Peyer's patch (tissue), 4 donors: ENCODE data around the gene FREM1. TPM values are rescaled to one million over a fixed set of nuclear protein-coding genes. Genes with fewer than 3 reads are reported as not detected.
A peak's percentile ranks its signal among the peaks of the same experiment; 100 is the strongest.

Experiments
- DNase-seq, 3 donors: peaks; one replicate each; pipeline ENCODE4 v3.0.0-alpha.2; 2017 to 2019
- H3K27ac ChIP-seq, 4 donors: fragments of 200-600 bp; sonication (generic); one replicate each; pipeline ENCODE4 v1.5.1; 2016 to 2019
- H3K27me3 ChIP-seq, 2 donors: fragments of 200-600 bp; sonication (generic); one replicate each; pipeline ENCODE4 v1.5.1; 2019
- H3K36me3 ChIP-seq, 3 donors: fragments of 200-600 bp; sonication (generic); one replicate each; pipeline ENCODE4 v1.5.1; 2016 to 2019
- H3K4me1 ChIP-seq, 4 donors: fragments of 200-600 bp; sonication (generic); one replicate each; pipeline ENCODE4 v1.5.1; 2016 to 2019
- H3K4me3 ChIP-seq, 4 donors: fragments of 200-600 bp; sonication (generic); 1 replicate in 3 of 4; 2 replicates in 1 of 4; pipeline ENCODE4 v1.5.1; 2016 to 2019; ENCODE audit warnings: mild to moderate bottlenecking in 1 of 4
- H3K9me3 ChIP-seq, 4 donors: fragments of 200-600 bp; sonication (generic); one replicate each; pipeline ENCODE4 v1.5.1; 2016 to 2019; ENCODE audit warnings: mild to moderate bottlenecking in 1 of 4
- POLR2A ChIP-seq, 2 donors: fragments of 450-650 bp; IDR thresholded peaks; one replicate each; pipeline ENCODE4 v1.5.1; 2017; ENCODE audit warnings: antibody characterized with exemption in 2 of 2, mild to moderate bottlenecking in 2 of 2, moderate library complexity in 2 of 2
- total RNA-seq, 4 donors: library from RNA; depleted of rRNA; stranded (reverse); fragments of >200 nt; gene quantifications; one replicate each; pipeline ENCODE4 v1.1.0, GENCODE V29; 2016
- TF ChIP-seq, protein P1 (sequence below), 6 experiments: fragments of 450-650 bp in 4 of 6; fragments of 200-600 bp in 2 of 6; sonication (generic) in 1 of 6; IDR thresholded peaks; one replicate each; pipeline ENCODE4 v1.5.1; 2017 to 2019; ENCODE audit warnings: antibody characterized with exemption in 6 of 6, mild to moderate bottlenecking in 3 of 6, moderate library complexity in 1 of 6

Gene FREM1, protein sequence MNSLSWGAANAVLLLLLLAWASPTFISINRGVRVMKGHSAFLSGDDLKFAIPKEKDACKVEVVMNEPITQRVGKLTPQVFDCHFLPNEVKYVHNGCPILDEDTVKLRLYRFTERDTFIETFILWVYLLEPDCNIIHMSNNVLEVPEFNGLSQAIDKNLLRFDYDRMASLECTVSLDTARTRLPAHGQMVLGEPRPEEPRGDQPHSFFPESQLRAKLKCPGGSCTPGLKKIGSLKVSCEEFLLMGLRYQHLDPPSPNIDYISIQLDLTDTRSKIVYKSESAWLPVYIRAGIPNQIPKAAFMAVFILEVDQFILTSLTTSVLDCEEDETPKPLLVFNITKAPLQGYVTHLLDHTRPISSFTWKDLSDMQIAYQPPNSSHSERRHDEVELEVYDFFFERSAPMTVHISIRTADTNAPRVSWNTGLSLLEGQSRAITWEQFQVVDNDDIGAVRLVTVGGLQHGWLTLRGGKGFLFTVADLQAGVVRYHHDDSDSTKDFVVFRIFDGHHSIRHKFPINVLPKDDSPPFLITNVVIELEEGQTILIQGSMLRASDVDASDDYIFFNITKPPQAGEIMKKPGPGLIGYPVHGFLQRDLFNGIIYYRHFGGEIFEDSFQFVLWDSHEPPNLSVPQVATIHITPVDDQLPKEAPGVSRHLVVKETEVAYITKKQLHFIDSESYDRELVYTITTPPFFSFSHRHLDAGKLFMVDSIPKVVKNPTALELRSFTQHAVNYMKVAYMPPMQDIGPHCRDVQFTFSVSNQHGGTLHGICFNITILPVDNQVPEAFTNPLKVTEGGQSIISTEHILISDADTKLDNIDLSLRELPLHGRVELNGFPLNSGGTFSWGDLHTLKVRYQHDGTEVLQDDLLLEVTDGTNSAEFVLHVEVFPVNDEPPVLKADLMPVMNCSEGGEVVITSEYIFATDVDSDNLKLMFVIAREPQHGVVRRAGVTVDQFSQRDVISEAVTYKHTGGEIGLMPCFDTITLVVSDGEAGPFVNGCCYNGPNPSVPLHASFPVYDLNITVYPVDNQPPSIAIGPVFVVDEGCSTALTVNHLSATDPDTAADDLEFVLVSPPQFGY (N-terminal part only)
- total RNA-seq = 100 to 1,000 TPM in 1 of 4 donors, 10 to 100 TPM in 3; 31.4 to 108 (median 54.0) TPM

DNA sequence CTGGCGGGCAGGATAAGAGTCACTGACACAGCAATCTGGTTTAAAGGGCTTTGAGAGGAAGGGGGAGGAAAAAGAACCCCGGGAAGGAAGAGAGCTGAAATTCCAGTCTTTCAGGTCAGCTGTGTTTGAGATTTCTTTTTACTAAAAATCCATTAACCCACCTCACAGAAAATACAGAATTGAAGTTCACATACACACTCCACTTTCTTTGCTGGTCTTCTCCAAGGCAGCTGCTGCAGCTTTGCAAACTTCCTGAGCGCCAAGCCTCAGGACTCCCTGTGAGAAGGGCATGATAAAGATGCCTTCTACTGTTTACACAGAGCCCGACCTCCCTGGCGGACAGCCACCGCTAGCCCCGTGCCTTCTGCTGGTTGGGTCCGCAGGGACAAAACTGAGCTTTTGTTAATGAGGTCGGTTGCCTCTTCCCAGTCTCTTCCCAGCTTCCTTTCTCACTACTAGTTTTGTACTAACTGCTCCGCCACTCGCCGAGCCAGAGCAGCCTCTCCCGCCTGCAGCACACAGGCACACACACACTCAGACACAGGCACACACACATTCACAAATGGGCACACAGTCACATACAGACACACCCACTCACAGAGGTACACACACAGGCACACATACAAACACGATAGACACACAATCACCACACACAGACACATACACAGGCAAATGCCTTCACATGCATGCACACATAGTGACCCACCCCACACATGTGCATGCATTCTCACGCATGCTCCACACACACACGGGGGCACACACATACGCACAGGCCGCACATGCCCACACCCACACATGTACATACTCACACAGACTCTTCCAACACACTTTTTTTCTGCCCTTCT, at the start of gene FREM1:
TSS of gene FREM1 (minus strand) at position 468 of the 845 bp plus-strand sequence. CDS start 41,451 bp downstream, outside the sequence.
- TF ChIP-seq, protein P1, sequence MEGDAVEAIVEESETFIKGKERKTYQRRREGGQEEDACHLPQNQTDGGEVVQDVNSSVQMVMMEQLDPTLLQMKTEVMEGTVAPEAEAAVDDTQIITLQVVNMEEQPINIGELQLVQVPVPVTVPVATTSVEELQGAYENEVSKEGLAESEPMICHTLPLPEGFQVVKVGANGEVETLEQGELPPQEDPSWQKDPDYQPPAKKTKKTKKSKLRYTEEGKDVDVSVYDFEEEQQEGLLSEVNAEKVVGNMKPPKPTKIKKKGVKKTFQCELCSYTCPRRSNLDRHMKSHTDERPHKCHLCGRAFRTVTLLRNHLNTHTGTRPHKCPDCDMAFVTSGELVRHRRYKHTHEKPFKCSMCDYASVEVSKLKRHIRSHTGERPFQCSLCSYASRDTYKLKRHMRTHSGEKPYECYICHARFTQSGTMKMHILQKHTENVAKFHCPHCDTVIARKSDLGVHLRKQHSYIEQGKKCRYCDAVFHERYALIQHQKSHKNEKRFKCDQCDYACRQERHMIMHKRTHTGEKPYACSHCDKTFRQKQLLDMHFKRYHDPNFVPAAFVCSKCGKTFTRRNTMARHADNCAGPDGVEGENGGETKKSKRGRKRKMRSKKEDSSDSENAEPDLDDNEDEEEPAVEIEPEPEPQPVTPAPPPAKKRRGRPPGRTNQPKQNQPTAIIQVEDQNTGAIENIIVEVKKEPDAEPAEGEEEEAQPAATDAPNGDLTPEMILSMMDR (IDR thresholded peaks at IDR 0.05) = no peak
- no peak for TF ChIP-seq POLR2A (IDR thresholded peaks at IDR 0.05)
- Histone ChIP-seq H3K4me3 (peak within 1 kb of the TSS in 3 of 4 donors; percentile 12 to 48 (median 47)), H3K27me3 (no peaks in the 10 kb centered on the region), H3K9me3 (no peaks in the 10 kb centered on the region), H3K4me1 (peaks cover 0 to 6% (median 0%) of the 10 kb centered on the region in 4 donors), H3K36me3 (no peaks in the 10 kb centered on the region), H3K27ac (peak within 1 kb of the TSS in 3 of 4 donors; percentile 33 to 56 (median 55))
- DNase-seq = peak in 2 of 3 donors; percentile 51 to 60

DNA sequence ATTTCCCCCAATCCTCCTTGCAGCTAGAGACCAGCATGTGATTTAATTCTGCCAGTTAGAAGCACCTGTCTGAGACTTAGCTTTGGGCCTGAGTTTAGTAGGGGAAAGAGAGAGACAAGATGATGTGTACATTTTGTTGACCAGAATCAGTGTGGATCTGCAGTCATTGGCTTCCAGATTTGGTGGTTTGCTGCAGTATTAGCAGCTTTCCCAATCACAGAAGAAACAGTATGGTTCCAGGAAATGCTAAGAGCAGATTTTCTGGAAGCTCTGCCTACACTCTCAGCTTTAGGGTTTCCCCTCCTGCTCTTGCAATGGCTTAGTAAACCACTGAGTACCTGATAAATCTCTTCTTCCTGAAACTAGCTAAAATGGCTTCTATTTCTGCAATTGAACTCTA, 48.8 kb upstream of the FREM1 start:
- H3K27me3 ChIP-seq = no peaks in the 10 kb centered on the region
- no peaks in the 10 kb centered on the region for H3K36me3 ChIP-seq
- no peak for TF ChIP-seq POLR2A (IDR thresholded peaks at IDR 0.05)
- TF ChIP-seq, protein P1 (IDR thresholded peaks at IDR 0.05) = no peak
- no peak overlapping the region for H3K27ac ChIP-seq
- H3K4me3 ChIP-seq = no peak overlapping the region
- H3K4me1 ChIP-seq = peaks cover 0 to 5% (median 0%) of the 10 kb centered on the region in 4 donors
- DNase-seq = no peak
- H3K9me3 ChIP-seq = no peaks in the 10 kb centered on the region

DNA sequence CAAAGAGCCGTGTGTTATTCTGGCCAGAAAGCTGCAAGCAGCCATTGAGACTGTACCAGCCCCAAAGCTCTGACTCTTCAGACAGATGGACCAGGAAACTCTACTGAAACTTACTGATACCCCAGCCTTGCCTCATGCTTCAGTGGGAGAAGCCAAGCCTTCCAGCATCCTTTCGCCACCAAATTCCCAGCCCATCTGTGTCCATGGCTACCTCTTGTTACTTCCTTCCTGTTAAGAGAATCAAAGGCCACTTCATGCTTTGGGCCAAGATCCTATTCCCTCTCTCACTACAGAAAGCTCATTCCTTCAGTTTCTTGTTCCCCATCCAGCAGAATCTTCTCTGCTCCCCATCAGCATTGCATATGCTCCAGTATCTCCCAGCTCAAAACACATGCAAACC, 46.9 kb upstream of the FREM1 start:
- no peak overlapping the region for H3K4me3 ChIP-seq
- TF ChIP-seq POLR2A (IDR thresholded peaks at IDR 0.05) = no peak
- TF ChIP-seq, protein P1 (IDR thresholded peaks at IDR 0.05) = no peak
- no peaks in the 10 kb centered on the region for H3K36me3 ChIP-seq
- peaks cover 0 to 1% (median 0%) of the 10 kb centered on the region in 4 donors for H3K4me1 ChIP-seq
- H3K27me3 ChIP-seq = no peaks in the 10 kb centered on the region
- DNase-seq = no peak
- H3K9me3 ChIP-seq = no peaks in the 10 kb centered on the region
- H3K27ac ChIP-seq = no peak overlapping the region

DNA sequence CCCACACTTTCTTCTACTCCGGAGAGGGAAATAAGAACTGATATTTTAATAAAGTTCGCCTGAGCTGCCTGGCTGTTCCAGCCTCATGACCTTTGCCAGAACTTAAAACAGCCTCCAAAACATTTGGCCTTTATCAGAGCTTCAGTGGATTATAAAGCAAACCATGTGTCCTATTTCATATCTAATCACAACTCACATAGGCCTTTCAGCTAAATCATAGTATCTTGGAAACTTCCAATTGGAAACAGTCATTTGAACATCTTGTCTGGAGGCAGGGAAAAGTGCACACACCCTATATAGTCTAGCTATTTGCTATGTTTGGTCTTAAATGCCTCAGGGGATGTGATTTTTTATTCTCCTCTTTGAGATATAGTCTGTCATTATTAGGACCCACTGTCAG, 46.0 kb upstream of the FREM1 start:
- H3K36me3 ChIP-seq = no peaks in the 10 kb centered on the region
- H3K27ac ChIP-seq = no peak overlapping the region
- H3K9me3 ChIP-seq = no peaks in the 10 kb centered on the region
- H3K4me3 ChIP-seq = no peak overlapping the region
- no peaks in the 10 kb centered on the region for H3K27me3 ChIP-seq
- no peaks in the 10 kb centered on the region for H3K4me1 ChIP-seq
- TF ChIP-seq, protein P1 (IDR thresholded peaks at IDR 0.05) = no peak
- no peak for TF ChIP-seq POLR2A (IDR thresholded peaks at IDR 0.05)
- DNase-seq = no peak

DNA sequence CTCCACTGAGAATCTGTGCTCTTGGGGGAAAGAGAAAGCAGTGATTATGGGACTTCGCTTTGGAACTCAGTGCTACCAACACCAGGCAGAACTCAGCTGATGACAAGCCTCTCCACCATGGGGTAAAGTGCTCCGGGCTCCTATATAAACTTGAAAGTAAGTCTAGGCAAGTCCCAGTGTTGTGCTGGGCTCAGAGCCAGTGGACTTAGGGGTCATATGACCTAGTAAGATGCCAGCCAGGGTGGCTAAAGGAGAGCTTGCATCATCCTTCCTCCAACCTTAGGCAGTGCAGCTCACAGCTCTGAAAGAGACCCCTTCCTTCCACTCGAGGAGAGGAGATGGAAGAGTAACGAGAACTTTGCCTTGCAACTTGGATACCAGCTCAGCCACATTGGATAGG, 35.1 kb upstream of the FREM1 start:
- H3K27me3 ChIP-seq = no peaks in the 10 kb centered on the region
- no peak for TF ChIP-seq POLR2A (IDR thresholded peaks at IDR 0.05)
- TF ChIP-seq, protein P1 (IDR thresholded peaks at IDR 0.05) = no peak
- no peak for DNase-seq
- H3K9me3 ChIP-seq = no peaks in the 10 kb centered on the region
- H3K27ac ChIP-seq = no peak overlapping the region
- no peak overlapping the region for H3K4me3 ChIP-seq
- H3K4me1 ChIP-seq = no peaks in the 10 kb centered on the region
- H3K36me3 ChIP-seq = no peaks in the 10 kb centered on the region
